Tibial artery (tissue), 4 donors: ENCODE results near the gene DGCR2.

Experiments used
- DNase-seq, 2 donors: peaks; one replicate each; pipeline ENCODE4 v3.0.0-alpha.2; 2019
- H3K27ac ChIP-seq, 2 donors: fragments of 200-600 bp; sonication (generic) in 1 of 2; 1 replicate in 1 of 2; 2 replicates in 1 of 2; pipeline ENCODE4 v1.5.1; 2018 to 2019; ENCODE audit warnings: mild to moderate bottlenecking in 1 of 2
- H3K27me3 ChIP-seq, 2 donors: fragments of 200-600 bp; sonication (generic) in 1 of 2; one replicate each; pipeline versions ENCODE4 v1.5.1 to v1.6.0; 2016 to 2019
- H3K36me3 ChIP-seq, 3 donors: fragments of 200-600 bp; sonication (generic) in 2 of 3; one replicate each; pipeline ENCODE4 v1.5.1; 2016 to 2019; ENCODE audit warnings: mild to moderate bottlenecking in 2 of 3
- H3K4me1 ChIP-seq, 4 donors: fragments of 200-600 bp; sonication (generic) in 2 of 4; 1 replicate in 3 of 4; 2 replicates in 1 of 4; pipeline ENCODE4 v1.5.1; 2016 to 2019
- H3K4me3 ChIP-seq, 2 donors: fragments of 200-600 bp; sonication (generic) in 1 of 2; 1 replicate in 1 of 2; 2 replicates in 1 of 2; pipeline ENCODE4 v1.5.1; 2018 to 2019; ENCODE audit warnings: mild to moderate bottlenecking in 2 of 2
- H3K9me3 ChIP-seq, 3 donors: fragments of 200-600 bp; sonication (generic) in 1 of 3; one replicate each; pipeline ENCODE4 v1.5.1; 2016 to 2019
- intact Hi-C: fragments of 100-400 bp; cut with DNase I; formaldehyde crosslinking; loops from one replicate; pipeline ENCODE4 v1.15.0; 2023; ENCODE audit warnings: low total_unique reads
- TF ChIP-seq, protein P1 (sequence below), 2 experiments: fragments of 200-600 bp in 1 of 2; fragments of 450-650 bp in 1 of 2; IDR thresholded peaks; one replicate each; pipeline ENCODE4 v1.5.1; 2017 to 2019; ENCODE audit warnings: antibody characterized with exemption in 2 of 2, mild to moderate bottlenecking in 1 of 2, moderate library complexity in 1 of 2

DGCR2 gene

DNA sequence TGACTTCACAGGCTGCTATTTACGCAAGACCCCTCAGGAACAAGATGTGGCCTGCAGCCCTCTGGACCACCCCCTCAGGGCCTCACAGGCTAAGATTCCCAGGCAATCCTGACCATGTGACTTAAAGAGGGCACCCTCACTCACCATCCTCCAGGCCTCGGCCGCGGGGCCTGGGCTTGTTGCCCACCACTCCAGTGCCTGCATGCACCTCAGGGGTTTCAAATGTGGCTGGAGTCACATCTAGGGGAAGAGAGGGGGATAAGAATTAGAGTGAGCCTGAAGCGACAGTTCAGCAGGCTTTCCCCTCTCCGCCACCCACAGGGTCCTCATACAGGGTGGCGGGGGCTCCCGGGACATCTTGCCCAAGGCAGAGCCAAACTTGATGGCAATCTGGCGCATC lies 20.2 kb upstream of the DGCR2 start:
- TF ChIP-seq, protein P1, sequence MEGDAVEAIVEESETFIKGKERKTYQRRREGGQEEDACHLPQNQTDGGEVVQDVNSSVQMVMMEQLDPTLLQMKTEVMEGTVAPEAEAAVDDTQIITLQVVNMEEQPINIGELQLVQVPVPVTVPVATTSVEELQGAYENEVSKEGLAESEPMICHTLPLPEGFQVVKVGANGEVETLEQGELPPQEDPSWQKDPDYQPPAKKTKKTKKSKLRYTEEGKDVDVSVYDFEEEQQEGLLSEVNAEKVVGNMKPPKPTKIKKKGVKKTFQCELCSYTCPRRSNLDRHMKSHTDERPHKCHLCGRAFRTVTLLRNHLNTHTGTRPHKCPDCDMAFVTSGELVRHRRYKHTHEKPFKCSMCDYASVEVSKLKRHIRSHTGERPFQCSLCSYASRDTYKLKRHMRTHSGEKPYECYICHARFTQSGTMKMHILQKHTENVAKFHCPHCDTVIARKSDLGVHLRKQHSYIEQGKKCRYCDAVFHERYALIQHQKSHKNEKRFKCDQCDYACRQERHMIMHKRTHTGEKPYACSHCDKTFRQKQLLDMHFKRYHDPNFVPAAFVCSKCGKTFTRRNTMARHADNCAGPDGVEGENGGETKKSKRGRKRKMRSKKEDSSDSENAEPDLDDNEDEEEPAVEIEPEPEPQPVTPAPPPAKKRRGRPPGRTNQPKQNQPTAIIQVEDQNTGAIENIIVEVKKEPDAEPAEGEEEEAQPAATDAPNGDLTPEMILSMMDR (IDR thresholded peaks at IDR 0.05): no peak
- Histone ChIP-seq H3K27me3 (no peaks in the 10 kb centered on the region), H3K36me3 (peaks cover 39 to 55% (median 51%) of the 10 kb centered on the region in 3 donors), H3K4me3 (no peak overlapping the region), H3K27ac (no peak overlapping the region), H3K9me3 (no peaks in the 10 kb centered on the region), H3K4me1 (peaks cover 0 to 24% (median 13%) of the 10 kb centered on the region in 4 donors)
- DNase-seq: no peak
- intact Hi-C loops: loop anchor here (5.0 kb wide), 1 partner anchor 490 kb away; no protein-coding TSS in a partner anchor

DNA sequence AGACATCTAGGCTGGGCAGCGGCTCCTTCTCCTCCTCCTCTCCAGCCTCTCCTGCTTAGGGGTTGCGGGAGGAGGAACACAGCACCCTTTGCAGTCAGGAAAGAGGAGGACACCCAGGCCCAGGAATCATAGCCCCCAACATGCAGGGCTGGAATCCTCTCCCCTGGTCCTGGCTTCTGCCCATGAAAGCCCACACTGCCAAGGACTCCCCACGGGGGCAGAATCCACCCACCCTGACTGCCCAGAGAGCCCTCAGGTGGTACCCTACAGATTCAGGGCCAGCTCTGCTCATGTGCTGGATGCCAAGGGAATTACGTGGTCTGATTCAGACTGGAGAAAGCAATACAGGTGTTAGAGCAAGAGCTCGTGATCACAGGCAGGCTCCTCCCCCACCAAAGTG lies 17.8 kb upstream of the DGCR2 start:
- no peak for DNase-seq
- intact Hi-C loops: loop anchor here (5.0 kb wide), 1 partner anchor 492 kb away; no protein-coding TSS in a partner anchor
- H3K4me1 ChIP-seq: peaks cover 0 to 23% (median 13%) of the 10 kb centered on the region in 4 donors
- no peaks in the 10 kb centered on the region for H3K27me3 ChIP-seq
- H3K36me3 ChIP-seq: peaks cover 53 to 80% (median 75%) of the 10 kb centered on the region in 3 donors
- H3K4me3 ChIP-seq: no peak overlapping the region
- no peak overlapping the region for H3K27ac ChIP-seq
- TF ChIP-seq, protein P1 (IDR thresholded peaks at IDR 0.05): no peak
- no peaks in the 10 kb centered on the region for H3K9me3 ChIP-seq

DNA sequence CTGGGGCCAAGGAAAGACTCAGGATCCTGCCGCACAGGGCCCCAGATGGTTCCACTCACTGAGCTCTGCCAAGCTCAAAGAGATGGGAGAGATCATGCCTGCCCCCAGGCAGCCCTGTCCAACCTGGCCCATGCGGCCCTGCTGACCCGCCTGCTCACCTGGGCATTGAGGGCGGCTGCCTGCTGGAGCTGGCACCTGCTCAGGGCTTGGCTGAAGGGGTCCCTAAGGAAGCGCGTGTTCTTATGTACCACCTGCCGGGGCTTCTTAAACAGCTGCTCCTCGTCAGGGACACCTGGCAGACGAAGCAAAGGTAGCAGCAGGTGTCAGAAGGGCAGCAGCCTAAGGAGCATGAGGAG lies 16.8 kb upstream of the DGCR2 start:
- H3K4me1 ChIP-seq: peaks cover 0 to 17% (median 12%) of the 10 kb centered on the region in 4 donors
- no peaks in the 10 kb centered on the region for H3K27me3 ChIP-seq
- TF ChIP-seq, protein P1 (IDR thresholded peaks at IDR 0.05): no peak
- DNase-seq: no peak
- H3K27ac ChIP-seq: no peak overlapping the region
- no peak overlapping the region for H3K4me3 ChIP-seq
- H3K36me3 ChIP-seq: peaks cover 63 to 89% (median 85%) of the 10 kb centered on the region in 3 donors
- H3K9me3 ChIP-seq: no peaks in the 10 kb centered on the region
- intact Hi-C loops: no loop called here

DNA sequence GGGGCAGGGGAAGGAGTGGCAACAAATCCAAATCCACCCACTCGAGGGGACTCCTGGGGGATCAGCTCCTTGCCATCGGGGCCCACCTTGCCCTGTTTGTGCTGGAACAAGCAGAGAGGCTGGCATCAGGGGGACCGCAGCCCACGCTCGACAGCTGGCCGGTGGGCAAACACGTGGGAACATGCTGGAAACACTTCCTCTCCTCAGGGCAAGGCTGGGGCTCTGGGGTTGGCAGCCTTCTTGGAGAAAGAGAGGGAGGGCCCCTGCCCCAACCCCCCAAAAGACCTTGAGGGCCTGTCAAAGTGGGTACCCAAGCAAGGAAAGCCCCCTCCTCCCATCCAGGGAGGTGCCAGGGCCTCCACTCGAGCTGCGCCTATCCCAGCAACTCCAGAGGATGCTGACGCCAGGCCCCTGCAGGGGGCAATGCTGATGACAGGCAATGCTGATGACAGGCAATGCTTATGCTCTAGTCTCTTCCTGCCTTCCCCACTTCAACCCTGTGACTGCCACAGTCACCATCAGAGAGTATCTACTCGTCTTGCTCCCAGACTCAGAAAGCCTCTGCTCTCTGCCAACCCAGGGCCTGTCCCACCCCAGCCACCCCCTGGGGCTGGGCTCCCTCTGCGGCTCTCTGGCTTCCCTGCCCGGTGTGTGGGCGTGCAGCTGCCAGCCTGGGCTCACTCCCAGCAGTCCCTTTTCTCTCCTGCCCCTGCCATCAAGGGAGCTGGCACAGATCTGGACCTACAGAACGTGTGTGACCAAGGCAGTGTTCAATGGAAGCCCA lies 16.2 kb upstream of the DGCR2 start:
- Histone ChIP-seq H3K4me3 (no peak overlapping the region), H3K4me1 (peaks cover 0 to 11% (median 6%) of the 10 kb centered on the region in 4 donors), H3K9me3 (no peaks in the 10 kb centered on the region), H3K36me3 (peaks cover 69 to 95% (median 91%) of the 10 kb centered on the region in 3 donors), H3K27ac (no peak overlapping the region), H3K27me3 (no peaks in the 10 kb centered on the region)
- TF ChIP-seq, protein P1 (IDR thresholded peaks at IDR 0.05): no peak
- no peak for DNase-seq
- intact Hi-C loops: no loop called here

DNA sequence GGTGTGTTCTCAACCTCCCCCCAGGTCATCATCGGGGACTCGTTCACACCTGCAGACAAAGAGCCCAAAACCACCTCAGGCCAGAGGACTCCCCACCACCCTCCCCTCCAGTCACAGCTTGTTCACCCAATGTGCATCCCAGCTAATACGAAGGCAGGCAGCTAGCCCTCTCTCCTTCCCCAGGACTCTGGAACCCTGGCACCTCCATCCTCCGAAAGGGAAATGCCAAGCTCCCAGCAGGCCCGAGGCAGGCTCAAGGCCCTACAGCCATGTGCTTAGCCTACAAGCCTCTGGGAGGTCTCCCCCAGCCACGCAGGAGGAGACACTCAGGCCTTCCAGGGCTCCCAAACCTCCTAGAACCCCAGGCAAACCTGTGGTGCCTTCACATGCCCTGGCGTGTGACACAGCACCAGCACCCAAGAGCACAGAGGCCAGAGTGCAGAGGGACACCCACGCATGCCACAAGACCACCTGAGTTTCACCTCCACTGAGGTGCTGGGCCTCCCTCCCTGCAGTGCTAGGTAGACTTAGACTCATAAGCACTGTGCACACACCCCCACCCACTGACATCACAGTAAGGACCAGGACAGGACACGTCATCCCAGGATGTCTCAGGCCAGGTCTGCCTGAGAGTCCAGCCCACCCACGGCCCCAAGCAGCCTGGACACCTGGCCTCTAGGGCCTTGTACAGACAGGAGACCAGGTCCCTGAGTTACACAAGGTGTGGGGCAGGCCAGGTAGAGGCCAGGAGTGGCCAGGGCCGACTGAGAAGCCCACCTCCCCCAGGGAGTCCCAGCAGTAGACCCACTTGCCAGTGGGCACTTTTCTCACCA lies 15.4 kb upstream of the DGCR2 start:
- DNase-seq: no peak
- H3K9me3 ChIP-seq: no peaks in the 10 kb centered on the region
- H3K27ac ChIP-seq: no peak overlapping the region
- intact Hi-C loops: no loop called here
- TF ChIP-seq, protein P1 (IDR thresholded peaks at IDR 0.05): no peak
- no peaks in the 10 kb centered on the region for H3K27me3 ChIP-seq
- H3K4me1 ChIP-seq: peaks cover 0 to 3% (median under 1%) of the 10 kb centered on the region in 4 donors
- no peak overlapping the region for H3K4me3 ChIP-seq
- peaks cover 72 to 100% (median 98%) of the 10 kb centered on the region in 3 donors for H3K36me3 ChIP-seq
